Measurements from ENCODE around the gene WDR82.

Gene WDR82

DNA sequence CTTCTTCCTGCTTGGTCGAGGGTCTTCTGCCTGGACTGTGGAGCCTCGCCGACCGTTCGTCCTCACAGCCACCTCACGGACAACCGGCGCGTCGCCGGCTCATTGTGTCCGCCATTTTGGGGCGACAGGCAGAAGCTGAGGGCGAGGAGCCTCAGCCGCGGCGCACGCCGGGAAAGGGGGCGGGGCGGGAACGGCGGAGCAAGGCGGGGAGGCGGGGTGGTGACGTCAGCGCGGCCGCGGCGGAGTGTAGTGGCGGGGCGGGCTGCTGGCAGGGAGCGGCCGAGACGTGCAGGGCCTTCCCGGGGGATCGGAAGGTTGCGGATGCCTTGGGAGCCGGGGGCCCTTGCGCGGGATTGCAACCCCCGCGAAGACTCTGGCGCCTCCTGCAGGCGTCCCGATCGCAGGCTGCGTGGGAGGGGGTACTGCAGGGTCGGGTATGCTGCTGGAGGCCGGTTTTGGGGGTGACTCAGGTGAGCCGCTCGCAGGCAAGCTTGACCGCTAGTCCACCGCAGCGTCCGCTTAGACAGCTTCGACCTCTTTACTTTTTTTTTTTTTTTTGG is at the start of gene WDR82:
WDR82 (minus strand) TSS at position 140 of the 560 bp plus-strand sequence. CDS start 288 bp downstream, outside the sequence.
- DNase-seq = peak; percentile 47 to 77

- DNase-seq = no peak
Measured at GRCh38 chr3:52327486-52328290, 49.2 kb upstream of the WDR82 start.

DNA sequence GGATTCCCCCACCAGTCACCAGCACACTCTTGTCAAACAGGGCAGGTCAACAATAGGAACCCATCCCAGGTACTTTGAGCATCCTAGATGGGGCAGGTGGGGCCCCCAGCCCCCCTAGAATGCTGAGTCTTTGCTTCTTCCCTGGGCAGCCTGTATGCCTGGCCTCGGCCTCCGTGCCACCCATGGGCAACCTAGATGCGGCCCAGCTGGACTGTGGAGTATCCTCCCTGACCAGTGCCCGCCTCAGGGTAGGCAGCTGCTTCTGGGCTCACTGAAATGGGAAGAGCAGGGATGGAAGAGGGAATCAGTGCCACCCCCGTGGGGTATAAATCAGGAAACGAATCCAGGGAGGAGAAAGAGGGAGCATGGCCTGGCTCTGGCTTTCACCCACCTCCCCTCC is 48.5 kb upstream of the WDR82 start:
- no peak for DNase-seq

DNA sequence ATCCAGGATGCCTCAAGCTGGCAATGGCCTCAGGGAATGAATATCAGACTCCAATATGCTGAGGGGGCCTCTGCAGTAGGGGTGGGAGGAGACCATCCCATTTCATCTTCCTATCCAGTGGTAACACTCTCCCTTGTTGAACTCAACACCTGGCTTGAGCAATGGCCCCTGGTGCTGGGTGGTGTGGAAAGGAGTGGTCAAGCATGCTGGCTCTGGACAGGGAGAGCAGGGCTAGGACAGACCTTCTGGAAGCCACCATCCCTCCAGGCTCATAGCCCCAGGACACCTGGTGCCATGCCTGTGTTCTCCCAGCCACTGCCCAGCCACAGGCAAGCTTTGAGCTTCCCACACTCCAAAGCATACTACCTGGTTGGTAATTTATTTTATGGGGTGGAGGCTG is 47.2 kb upstream of the WDR82 start:
- DNase-seq = no peak

DNA sequence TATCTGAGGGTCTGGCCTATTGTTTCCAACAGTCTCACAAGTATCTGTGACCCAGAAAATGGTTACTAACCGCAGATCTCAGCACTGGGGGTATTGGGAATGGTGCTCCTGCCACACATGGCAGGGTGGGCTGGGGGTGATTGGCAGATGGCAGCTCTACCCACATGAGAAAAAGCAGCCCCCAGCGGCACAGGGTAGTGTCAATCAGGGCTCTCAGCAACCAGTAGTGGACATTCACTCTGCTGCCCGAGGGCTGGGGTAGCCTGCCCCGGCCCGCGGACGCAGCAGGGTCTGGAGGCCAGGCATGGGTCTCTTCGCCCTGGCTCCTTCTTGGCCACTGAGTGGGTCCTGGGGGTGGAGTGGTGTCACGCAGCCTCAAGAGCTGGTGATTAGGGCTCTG is 46.2 kb upstream of the WDR82 start:
- DNase-seq = no peak

GRCh38 chr3:52323526-52324295 is 45.3 kb upstream of the WDR82 start:
- no peak for DNase-seq

DNA sequence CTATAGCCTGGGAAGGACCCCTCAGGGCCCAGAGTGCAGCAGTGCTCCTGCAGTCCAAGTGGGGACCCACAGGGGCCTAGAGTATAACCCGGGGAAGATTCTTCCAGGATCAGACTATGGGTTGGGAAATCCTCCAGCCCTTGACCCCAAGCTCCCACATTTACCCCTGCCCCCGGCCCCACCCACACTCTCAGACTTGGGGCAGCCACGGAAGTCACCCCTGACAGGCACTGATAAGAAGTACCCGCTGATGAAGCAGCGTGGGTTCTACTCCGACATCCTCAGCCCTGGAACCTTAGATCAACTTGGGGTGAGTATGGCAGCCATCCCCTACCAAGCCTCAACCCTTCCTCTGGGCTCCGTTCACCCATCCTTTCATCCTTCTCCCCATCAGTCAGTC is 44.0 kb upstream of the WDR82 start:
- no peak for DNase-seq

DNA sequence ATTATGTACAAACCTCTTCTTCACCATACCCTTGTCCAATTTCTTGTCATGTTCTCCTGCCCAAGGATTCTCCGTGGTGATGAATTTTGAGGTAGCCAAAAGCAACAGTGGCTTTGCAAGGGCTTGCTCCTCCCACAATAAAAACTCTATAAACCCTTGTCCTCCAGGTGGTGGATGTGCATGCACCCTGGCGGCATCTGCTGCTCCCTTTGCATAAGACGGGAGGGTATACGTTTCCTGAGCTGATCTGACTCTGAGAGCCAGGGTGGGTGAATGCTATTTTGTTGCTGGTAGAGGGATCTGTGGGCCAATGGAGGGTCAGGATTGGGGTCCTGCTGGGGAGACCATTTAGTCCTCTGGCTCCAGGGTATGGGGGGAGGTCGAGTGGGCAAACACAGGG is 43.0 kb upstream of the WDR82 start:
- no peak for DNase-seq

GRCh38 chr3:52319921-52320595 is 41.6 kb upstream of the WDR82 start:
- DNase-seq = no peak

GRCh38 chr3:52318186-52318816 is 39.9 kb upstream of the WDR82 start:
- no peak for DNase-seq

- no peak for DNase-seq
Measured at GRCh38 chr3:52317208-52318000, 39.0 kb upstream of the WDR82 start.

- DNase-seq = no peak
Measured at GRCh38 chr3:52315977-52316764, 37.7 kb upstream of the WDR82 start, which contains the start of gene DNAH1. DNAH1 (plus strand) TSS chr3:52316319; CDS start chr3:52322443, 6,124 bp downstream.

- no peak for DNase-seq
Measured at GRCh38 chr3:52315006-52315405, 36.6 kb upstream of the WDR82 start.

GRCh38 chr3:52314489-52314888 is 36.0 kb upstream of the WDR82 start:
- DNase-seq = no peak

DNA sequence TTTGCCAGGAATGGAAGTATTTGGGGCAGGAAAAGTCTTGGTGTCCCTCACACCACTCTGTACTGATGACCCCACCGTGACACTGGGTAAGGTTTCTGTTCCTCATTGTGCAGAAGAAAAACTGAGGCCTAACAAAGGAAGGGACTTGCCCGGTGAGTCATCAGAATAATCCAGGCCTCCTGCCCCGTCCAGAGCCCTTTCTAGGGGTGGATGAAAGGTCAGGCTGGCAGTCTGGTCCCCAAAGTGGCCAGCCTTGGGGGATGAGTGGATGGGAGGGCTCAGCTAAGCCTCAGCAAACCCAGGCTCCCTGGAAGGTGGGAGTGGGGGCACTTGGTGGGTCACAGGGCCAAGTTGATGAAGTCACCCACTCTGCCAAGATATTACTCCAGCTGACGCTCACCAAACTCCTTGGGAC is 35.3 kb upstream of the WDR82 start:
- no peak for DNase-seq

DNA sequence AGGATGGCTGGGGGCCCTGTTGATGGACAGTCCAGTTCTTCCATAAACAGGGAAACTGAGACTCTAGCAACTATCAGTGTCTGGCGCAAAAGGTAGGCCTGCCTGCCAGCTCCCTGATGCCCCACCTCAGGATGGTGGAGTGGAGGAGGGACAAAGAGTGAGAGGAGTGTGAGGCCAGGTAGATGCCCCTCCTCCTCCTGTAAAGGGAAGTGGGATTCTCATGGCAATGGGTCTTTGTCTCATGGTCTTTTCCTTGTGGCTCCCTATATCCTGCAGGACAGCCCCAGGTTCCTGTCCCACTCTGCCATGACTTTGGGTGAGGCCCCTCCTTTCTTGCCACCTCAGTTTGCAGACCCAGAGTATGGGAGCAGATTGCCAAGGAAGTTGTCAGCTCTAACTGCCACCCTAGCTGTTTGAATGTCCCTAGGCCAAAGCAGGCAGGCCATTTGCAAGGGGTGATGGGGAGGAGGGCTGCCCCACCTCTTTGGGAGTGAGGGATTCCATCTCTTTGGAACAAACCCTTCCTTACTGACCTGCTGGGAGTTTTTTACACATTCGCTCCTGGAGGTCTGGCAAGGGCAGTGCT is 34.8 kb upstream of the WDR82 start:
- no peak for DNase-seq

DNA sequence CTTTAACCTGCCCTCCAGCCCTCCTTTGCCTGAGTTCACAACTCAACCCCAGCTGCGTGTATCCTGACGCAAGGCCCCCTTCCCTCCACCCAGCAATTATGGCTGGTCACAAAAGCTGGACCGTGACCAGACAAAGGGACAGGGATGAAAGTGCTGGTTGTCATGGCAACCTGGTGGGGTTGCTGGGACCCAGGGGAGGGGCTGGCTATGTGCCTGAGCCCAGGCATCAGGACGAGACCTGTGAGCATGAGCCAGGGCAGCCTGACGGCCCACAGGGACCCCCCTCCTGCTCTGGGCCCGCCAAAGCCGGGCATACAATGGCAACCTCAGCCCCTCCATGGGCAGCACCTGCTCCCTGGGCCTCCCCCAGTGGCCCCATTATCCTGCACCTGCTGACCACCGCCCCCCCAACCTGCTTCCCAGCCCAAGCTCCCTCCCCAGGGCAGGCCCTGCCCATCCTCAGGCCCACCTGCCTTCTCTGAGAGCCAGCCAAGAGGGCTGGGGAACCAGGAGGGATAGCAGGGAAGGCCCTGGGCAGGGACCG is 33.2 kb upstream of the WDR82 start:
- no peak for DNase-seq

DNA sequence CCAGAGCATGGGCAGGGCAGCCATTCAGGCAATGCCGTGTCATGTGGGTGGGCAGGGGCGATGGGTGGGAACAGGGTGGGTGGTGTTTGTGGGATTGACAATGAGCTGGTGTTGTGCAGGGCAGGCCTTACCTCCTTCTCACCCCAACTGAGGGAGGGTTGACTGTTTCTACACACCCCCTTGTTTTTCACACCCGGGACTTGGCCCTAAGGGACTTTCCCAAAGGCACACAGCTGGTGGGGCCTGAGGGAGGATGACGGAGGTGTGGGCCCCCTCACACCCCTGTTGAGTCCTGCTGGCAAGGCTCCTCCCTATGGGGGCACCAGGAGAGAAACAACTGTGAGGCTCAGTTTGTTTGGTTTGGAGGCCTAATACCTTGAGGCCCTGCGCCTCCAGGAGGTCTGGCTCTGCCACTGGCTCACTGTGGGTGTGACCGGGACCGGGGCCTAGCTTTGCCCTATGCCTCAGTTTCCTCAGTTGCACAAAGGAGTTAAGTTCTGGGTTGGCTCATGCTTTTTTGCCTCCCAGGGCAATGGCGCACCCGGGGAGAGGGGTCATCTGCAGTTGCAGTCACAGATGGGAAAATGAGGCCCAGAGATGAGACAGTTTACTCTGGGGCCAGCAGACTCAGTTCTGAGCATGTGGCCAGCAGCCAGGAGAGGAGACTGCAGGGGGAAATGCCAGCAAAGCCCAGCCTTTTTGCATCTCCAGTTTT is 32.6 kb upstream of the WDR82 start:
- DNase-seq = no peak

- no peak for DNase-seq
Measured at GRCh38 chr3:52308308-52308707, 29.9 kb upstream of the WDR82 start.

- no peak for DNase-seq
Measured at GRCh38 chr3:52306978-52307377, 28.5 kb upstream of the WDR82 start.

All from SW 1271 (cell line).